Left ventricle myocardium superior (tissue), 1 donor: ENCODE results near the gene LTB4R2. TPM values are rescaled to one million over a fixed set of nuclear protein-coding genes. Genes with fewer than 3 reads are reported as not detected.

Experiments
- ATAC-seq: fragments of 200-7000 bp; cut with Tn5 transposase; one replicate; pipeline ENCODE4 v1.9.1; 2020; ENCODE audit warnings: mild to moderate bottlenecking, moderate library complexity
- DNase-seq: peaks from one replicate; pipeline ENCODE4 v3.0.0-alpha.2; 2020
- intact Hi-C: fragments of 100-400 bp; cut with micrococcal nuclease; formaldehyde crosslinking; loops from one replicate; pipeline ENCODE4 v1.11.0; 2022
- total RNA-seq: library from RNA; stranded (reverse); fragmentation: NEBNext Ultra II Directional; extraction: Animal tissue kit (Norgen Biotek cat#: 25700); gene quantifications from one replicate; pipeline ENCODE4 v1.2.1, GENCODE V29; 2021
- donor health status: DM: no; HTN: yes; CAD: no; lungs with severe emphysema.

LTB4R2 gene
- total RNA-seq, 1 donor from 2014 or later, result 1.5 TPM

DNA sequence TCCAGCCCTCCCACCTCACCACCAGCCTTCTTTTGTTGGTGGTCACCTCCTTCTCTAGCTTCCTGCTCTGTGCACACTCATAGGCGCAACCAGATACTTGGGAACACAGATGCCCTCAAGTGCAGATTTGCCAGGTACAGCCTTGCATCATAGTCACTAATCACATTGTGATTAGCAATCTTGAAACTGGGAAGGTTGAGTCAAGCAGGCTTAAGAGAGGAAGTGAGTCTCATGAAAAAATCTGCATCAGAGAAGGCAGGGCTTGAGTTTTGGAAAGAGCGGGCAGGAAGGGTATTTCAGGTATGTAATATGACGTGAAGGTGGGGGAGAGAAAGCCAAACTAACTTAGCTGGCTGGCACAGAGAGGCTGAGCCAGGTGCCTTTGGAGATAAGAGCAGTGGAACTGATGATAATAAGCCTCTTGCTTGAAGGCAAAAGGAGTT lies 35.8 kb upstream of the LTB4R2 start:
- ATAC-seq (peak; percentile 17), DNase-seq (no peak)
- intact Hi-C loops, result no loop called here

DNA sequence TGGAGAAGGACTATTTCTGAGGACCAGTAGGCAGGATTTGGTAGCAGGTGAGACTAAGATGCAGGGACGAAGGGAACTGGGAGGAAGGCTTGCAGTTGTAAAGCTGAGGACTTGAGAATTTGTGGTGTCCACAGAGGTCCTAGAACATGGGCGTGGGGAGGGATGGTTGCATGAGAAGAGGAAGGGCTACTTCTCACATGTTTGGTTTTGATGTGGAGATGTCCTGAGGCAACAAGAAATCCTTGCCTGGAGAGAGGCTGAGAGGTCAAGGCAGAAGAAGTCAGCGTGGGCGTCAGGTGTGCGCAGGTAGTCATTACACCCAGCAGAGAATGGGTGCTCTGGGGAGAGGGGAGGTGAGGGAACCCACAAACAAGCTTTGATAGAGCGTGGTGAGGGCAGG lies 32.9 kb upstream of the LTB4R2 start:
- DNase-seq, result no peak
- ATAC-seq, result no peak
- intact Hi-C loops, result no loop called here

DNA sequence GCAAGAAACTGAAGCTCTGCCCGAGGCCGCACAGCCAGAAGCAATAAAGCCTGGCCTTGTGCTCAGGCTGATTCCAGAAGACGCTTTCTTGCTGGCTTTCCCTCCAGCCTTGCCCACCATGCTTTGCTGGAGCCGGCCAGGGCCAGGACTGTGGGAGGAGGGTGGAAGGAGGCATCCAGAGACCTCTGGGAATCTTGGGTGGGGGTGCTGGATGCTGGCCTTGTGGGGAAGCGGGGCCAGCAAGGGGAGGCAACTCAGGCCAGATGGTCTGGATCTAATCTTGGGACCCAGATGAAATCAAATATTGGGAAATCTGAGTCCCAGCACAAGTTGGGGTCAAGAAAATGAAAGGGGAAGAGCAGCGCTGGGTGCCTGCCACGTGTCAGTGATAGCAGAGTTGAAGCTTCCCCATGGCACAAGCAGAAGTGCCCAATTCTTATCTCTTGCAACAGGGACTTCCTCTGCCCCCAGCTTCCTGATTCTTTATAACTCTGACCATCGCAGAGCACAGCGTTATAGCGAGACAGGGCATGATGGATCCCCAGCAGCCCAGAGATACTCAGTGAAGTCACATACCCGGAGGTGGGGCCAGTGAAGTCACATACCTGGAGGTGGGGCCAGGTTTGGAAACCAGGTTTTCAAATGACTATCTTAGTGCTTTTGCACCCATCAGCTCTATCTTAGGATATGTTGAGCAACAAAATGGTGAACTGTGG lies 32.2 kb upstream of the LTB4R2 start:
- no peak for DNase-seq
- intact Hi-C loops, result no loop called here
- ATAC-seq, result peak; percentile 6

DNA sequence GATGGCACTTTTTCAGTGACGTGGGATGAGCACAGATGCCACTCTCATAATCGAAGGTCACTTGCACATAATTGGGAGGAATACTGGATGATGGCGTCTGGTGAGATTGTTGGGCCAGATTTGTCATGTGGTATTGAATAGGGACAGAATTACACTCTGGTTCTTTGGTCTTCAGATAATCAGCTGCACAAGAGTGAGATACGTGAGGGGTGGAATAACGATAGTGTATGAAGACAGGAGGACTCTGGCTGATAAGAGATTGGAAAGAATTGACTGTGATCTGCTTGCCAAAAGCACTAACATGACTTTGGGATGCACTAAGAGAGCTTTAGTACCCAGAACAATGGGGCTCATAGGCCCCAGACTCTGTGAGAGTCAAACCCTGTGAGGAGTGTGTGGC lies 31.5 kb upstream of the LTB4R2 start:
- intact Hi-C loops, result no loop called here
- ATAC-seq (no peak), DNase-seq (no peak)

DNA sequence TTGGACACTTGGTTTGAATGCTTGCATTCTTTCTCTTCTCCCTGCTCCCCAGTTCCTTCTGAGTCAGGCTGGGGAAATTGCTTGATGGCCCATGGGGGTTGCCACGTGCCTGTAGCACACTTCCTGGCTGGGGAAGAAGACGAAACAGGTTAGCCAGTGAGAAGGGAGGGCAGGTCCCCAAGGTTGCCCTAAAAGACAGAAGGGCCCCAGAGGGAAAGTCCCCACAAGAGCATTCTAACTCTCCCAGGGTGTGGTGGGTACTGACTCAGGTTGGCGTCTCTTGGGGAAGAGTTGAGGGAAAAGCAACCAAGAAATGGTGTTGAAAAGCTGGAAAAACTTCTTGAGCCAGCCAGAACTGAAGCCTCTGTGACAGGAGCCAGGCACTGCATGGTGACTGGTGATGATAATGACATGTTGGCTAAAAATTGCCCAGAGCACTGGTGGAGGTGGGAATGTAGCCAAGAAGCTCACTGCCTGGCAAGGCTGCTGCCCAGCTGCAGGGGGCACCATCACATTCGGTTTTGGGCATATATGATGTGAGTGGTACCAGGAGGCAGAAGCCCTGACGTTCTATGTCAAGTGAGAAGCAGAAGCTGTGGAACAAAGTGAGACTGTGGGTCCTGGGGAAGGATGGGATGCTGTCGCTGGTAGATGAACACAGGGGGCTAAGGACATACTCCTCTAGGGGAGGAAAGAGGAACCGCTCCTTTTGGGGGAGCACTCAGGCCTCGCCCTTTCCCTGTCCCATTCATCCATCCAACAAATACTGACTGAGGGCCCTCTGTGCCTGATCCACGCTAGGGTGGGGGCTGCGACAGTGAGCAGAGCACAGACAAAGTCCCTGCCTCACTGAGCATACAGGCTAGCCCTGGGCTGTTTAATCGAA lies 30.4 kb upstream of the LTB4R2 start:
- peak; percentile 88 for ATAC-seq
- intact Hi-C loops, result no loop called here
- peak; percentile 73 for DNase-seq

DNA sequence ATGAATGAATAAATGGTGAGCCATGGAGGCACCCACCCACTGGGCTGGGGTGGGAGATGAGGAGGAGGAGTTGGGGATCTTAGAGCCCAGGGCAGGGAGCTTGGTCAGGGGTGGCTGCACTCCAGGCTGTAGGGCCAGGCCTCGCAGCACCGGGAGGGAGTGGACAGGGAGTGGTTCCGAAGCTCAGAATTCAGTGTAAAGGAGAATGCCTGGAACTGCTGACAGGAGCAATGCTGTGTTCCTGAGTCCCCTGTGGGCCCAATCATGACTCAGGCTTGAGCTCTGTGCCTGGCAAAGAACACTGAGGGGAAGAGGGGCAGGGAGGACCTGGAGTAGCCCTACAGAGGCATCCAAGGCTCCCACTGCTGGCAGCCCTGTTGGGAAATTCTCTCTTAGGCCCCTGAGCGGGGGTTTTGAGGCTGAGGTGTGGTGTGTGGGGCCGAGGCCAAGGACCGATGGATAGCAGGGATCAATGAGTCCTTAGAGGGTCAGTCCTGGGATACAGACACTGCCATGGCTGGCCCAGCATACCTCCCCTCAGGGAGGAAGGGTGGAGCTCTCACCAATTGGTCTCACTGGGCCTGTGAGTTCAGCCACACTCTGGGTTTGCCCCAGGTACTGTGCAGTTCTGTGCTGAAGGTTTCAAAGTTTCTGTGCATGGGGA lies 29.0 kb upstream of the LTB4R2 start:
- DNase-seq (no peak), ATAC-seq (peak; percentile 41)
- intact Hi-C loops, result no loop called here

DNA sequence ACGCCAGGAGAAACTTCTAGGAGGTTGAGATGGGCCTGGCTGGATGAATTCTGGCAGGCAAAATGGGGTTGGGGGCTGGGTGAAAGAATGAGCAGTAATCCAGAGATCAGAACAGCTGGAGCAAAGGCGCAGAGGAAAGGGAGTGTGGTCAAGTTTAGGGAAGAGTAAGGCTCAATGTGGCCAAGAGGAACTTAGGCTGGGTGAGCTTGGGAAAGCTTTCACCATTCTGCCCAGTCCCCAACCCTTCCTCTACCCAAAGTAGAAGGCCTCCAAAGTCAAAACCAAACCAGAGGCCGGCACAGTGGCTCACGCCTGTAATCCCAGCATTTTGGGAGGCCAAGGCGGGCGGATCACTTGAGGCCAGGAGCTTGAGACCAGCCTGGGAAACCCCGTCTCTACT lies 28.3 kb upstream of the LTB4R2 start:
- intact Hi-C loops, result no loop called here

DNA sequence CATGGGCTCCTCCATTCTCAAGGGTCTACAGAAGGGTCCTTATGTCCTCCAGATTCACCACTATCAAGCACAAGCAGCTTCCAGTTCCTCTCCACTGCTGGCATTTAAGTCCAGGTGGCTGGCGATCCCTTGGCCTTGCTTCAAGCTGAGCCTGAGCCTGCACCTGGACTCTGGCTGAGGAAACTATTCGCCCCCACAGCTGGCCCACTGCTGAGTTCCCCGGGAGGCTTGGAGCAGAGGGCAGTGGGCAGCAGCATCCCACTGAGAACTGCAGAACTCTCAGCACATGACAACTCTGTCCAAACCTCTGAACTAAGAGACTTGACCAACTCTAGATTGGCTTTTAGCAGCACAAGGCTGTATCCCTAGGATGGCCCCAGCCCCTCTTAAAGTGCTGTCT lies 27.2 kb upstream of the LTB4R2 start:
- no peak for DNase-seq
- intact Hi-C loops, result no loop called here

More for the DNA sequence above, 28.3 kb upstream of the LTB4R2 start:
- no peak for DNase-seq
- ATAC-seq, result no peak

DNA sequence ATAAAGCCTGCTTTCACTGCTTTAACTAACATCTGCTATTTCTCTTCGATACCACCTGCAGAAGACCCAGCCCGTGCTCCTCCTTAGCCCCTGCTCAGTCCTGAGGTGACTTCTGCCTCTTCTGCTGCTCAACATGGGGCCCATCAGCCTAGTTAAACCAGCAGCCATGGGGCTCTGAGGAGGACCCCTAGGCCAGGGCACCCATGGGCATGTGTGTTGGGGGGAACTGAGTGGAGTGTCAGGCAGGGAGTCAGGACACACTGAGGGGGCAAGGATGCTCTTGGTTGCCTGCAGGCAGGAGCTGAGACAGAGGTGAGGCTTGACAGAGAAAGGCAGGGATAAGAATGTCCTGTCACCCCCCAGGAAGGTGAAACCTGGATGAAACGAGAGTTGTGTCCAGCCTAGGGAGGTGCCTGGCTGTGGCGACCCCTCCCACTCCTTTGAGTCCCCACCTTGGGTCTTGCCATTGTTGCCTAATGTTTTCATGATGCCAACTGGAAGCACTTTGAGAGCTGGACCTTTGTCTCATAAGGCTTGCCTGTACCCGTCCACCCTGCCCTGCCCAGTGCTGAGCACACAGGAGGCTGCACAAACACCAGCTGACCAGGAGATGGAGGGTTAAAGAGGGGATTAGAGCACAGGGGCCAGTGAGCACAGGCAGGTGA lies 26.0 kb upstream of the LTB4R2 start:
- ATAC-seq (no peak), DNase-seq (no peak)
- intact Hi-C loops, result no loop called here

More for the DNA sequence above, 27.2 kb upstream of the LTB4R2 start:
- ATAC-seq, result no peak

DNA sequence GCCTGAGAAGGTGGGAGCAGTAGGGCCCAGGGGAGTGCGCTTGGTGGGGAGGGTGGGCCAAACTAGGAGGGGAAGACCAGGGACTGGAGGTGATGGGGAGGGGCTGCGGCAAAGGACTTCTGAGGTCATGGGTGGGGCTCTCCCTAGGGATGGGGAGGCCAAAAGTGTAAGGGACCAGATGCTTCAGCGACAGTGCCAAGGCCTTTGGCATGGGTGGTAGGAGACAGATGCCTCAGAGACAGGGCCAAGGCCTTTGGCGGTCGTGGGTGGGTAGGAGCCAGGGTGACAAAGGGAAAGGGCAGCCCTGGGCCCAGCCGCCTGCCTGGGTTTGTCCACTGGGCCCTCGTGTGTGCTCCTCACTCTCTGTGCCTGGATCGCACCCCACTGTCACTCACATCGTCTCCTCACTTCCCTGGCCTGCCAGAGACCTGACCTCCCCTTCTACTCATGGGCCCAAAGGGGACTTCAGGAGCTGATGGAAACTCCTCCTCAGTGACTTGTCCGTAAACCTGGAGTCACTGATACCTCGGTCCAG lies 25.4 kb upstream of the LTB4R2 start:
- intact Hi-C loops, result no loop called here
- DNase-seq, result no peak

DNA sequence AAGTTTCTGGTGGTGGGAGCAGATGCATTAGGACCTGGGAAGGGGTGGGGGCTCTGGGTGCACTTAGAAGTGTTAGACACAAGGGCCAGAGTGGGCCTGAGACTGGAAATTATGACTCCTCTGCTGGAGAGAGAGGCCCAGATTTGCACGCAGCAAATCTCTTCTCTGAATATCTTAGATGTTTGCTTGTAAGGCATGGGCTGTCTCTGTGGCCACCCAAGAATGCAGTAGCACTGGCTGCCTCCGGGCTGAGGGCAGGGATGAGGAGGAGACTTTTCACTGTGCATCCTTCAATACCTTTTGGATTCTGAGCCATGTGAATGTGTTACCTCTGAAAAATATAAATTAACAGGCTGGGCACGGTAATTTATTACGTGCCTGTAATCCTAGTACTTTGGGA lies 24.6 kb upstream of the LTB4R2 start:
- no peak for DNase-seq

More for the DNA sequence above, 25.4 kb upstream of the LTB4R2 start:
- ATAC-seq, result no peak

DNA sequence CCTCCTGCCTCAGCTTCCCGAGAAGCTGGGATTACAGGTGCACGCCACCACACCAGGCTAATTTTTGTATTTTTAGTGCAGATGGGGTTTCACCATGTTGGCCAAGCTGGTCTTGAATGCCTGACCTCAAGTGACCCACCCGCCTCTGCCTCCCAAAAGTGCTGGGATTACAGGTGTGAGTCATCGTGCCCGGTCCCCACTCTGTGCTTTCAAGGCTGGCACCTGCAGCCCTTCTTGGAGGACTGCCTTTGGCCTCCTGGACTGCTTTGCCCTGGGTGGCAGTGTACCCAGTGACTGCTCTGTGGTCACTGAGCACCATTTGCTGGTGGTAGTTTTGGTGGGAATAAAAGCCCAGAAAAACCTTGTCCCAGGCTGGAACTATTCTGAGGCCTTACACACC lies 22.9 kb upstream of the LTB4R2 start:
- no peak for DNase-seq

More for the DNA sequence above, 24.6 kb upstream of the LTB4R2 start:
- intact Hi-C loops, result no loop called here
- ATAC-seq, result no peak

DNA sequence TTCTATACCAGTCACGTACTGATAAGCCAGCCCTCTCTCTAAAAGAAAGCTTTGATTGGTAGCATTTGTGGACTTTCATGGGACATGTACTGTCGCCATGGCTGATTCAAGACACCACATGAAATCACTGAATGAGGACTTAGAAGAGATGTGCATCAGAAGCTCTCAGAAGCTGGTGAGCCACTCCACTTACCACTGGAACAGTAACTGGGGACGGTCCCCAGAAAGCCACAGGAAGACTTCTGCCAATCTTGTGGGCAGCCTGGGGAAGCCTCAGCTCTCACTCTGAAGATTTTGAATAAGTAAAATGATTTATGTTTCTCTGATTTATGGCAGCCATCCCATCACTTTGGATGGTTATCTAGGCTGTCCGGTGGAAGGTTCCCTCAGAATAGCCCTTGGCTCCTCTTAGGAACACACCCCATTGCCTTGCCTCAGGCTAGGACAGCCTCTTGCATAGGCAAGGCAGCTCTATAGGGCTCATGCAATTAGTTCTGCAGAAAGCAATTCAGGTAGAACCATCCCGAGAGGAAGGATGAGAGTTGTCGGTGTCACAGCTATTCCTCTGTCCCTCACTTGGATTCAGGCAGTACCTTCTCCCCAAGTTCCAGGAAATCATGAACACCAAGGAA lies 20.2 kb upstream of the LTB4R2 start:
- ATAC-seq, result no peak
- intact Hi-C loops, result loop anchor here (5.0 kb wide), 1 partner anchor 42 kb away; no protein-coding TSS in a partner anchor
- DNase-seq, result no peak

More for the DNA sequence above, 22.9 kb upstream of the LTB4R2 start:
- ATAC-seq, result no peak
- intact Hi-C loops, result no loop called here

DNA sequence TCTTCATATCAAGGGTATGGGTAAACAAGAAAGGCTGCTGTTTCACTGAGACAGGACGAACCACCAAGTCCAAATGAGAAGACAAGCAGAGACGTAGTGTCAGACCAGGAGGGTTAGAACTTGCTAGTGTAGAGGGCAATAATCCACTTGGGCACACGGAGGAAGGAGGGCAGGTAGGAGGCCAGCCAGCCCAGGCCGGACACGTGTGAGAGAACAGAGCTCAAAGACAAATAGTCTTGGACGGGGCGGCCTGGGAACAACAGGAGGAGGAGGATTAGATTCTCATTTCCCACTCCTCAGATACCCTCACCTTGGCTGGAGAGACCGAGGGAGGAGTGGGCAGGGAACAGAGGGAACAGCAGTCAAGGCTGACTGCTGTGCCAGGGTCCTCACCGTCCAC lies 19.2 kb upstream of the LTB4R2 start:
- DNase-seq, result no peak
- intact Hi-C loops, result loop anchor here (5.0 kb wide), 1 partner anchor 43 kb away; no protein-coding TSS in a partner anchor
- no peak for ATAC-seq

DNA sequence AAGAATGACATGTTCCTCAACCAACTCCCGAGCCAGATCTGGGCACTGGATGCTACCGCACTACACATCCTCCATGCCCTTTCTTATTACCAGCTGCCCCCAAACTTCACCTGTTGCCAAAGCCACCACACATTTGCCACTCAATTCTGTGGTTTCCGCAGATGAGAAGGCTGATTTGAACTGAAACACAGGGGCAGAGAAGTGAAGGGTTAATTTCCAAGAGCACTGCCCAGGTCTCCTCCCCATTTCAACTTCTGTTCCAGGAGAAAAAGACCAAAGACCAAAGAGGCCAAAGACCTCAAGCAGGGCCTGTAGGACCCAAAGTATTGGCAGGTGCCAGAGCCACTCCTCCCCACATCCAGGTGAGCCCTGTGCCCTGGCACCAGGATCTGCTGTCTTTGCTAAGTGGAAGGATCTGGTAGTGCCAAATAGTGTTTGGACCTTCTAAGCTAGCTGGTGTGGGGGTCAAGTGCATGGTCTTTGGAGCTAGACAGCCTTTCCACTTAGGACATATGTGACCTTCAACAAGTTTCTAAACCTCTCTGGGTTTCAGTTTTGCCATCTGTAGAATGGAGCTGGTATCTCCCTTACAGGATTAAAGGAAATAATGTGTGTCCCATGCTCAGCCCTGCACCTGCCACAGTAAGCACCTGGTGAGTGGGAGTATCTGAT lies 18.4 kb upstream of the LTB4R2 start:
- ATAC-seq, result no peak
- intact Hi-C loops, result loop anchor here (5.0 kb wide), 1 partner anchor 44 kb away; no protein-coding TSS in a partner anchor
- DNase-seq, result no peak

DNA sequence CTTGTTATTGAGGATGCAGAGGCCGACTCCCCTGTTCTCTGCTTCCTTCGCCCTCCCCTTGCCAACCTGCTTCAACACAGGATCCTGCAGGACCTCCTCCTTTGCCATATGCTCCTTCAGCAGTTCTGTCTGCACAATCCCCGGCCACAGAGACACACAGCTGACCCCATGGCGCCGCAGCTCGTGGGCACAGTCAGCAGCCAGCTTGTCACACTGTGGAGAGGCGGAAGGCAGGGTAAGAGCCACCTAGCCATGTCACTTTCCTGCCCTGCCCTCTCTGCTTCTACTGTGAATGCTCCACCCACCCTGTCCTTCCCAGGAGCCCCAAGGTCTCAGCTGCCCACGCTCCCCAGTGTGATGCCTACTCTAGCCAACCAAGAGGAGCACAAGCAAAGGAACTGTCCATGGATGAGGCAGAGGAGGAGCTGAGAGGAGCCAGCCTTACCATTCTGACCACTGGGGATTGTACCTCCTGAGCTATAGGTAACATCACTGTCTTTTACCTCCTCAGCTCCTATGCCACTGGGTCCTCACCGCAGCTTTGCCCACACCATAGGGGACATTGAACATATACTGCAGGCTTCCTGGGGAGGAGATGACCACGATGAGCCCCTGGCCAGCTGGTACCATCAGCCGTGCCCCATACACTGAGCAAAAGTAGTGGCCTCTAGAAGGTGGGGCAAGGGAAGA lies 17.7 kb upstream of the LTB4R2 start:
- intact Hi-C loops, result loop anchor here (5.0 kb wide), 1 partner anchor 45 kb away; no protein-coding TSS in a partner anchor

DNA sequence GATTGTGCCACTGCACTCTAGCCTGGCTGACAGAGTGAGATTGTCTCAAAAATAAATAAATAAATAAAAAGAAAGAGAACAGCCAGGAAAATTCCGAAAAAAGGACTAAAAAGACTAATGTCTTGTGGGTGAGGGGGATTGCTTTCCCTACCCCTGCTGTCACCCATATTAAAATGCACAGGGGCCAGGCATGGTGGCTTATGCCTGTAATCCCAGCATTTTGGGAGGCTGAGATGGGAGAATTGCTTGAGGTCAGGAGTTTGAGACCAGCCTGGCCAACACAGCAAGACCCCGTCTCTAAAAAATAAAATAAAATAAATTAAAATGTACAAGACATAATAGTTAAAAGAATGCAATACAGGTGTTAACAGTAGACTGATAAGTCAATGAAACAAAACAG lies 16.4 kb upstream of the LTB4R2 start:
- intact Hi-C loops, result loop anchor here (5.0 kb wide), 1 partner anchor 46 kb away; no protein-coding TSS in a partner anchor
- DNase-seq (no peak), ATAC-seq (no peak)

More for the DNA sequence above, 17.7 kb upstream of the LTB4R2 start:
- ATAC-seq, result no peak
- DNase-seq, result no peak
